Measurements from ENCODE around the gene POLDIP3.
A peak's percentile ranks its signal among the peaks of the same experiment; 100 is the strongest.

The POLDIP3 gene

GRCh38 chr22:42642806-42643633, 28.3 kb upstream of the POLDIP3 start:
- no peak for DNase-seq (ENCODE audit: low read depth in 2 of 2)

GRCh38 chr22:42641801-42642413, 27.2 kb upstream of the POLDIP3 start:
- no peak for DNase-seq (ENCODE audit: low read depth in 2 of 2)

- no peak for DNase-seq (ENCODE audit: low read depth in 2 of 2)
Measured at GRCh38 chr22:42639541-42640241, 25.0 kb upstream of the POLDIP3 start.

GRCh38 chr22:42637555-42637954, 22.9 kb upstream of the POLDIP3 start:
- DNase-seq (ENCODE audit: low read depth in 2 of 2): no peak

GRCh38 chr22:42636506-42636905, 21.8 kb upstream of the POLDIP3 start:
- DNase-seq (ENCODE audit: low read depth in 2 of 2): no peak

- no peak for DNase-seq (ENCODE audit: low read depth in 2 of 2)
Measured at GRCh38 chr22:42635531-42635930, 20.8 kb upstream of the POLDIP3 start.

- no peak for DNase-seq (ENCODE audit: low read depth in 2 of 2)
Measured at GRCh38 chr22:42633013-42633412, 18.3 kb upstream of the POLDIP3 start.

GRCh38 chr22:42632096-42632495, 17.4 kb upstream of the POLDIP3 start:
- DNase-seq (ENCODE audit: low read depth in 2 of 2): no peak

- no peak for DNase-seq (ENCODE audit: low read depth in 2 of 2)
Measured at GRCh38 chr22:42630901-42631602, 16.4 kb upstream of the POLDIP3 start.

- DNase-seq (ENCODE audit: low read depth in 2 of 2): no peak
Measured at GRCh38 chr22:42630211-42630610, 15.5 kb upstream of the POLDIP3 start.

- no peak for DNase-seq (ENCODE audit: low read depth in 2 of 2)
Measured at GRCh38 chr22:42627981-42628380, 13.3 kb upstream of the POLDIP3 start.

GRCh38 chr22:42626951-42627625, 12.4 kb upstream of the POLDIP3 start:
- no peak for DNase-seq (ENCODE audit: low read depth in 2 of 2)

- DNase-seq (ENCODE audit: low read depth in 2 of 2): no peak
Measured at GRCh38 chr22:42626431-42626830, 11.7 kb upstream of the POLDIP3 start.

- DNase-seq (ENCODE audit: low read depth in 2 of 2): no peak
Measured at GRCh38 chr22:42625416-42625815, 10.7 kb upstream of the POLDIP3 start.

- DNase-seq (ENCODE audit: low read depth in 2 of 2): no peak
Measured at GRCh38 chr22:42624551-42625106, 9.9 kb upstream of the POLDIP3 start.

GRCh38 chr22:42623756-42624441, 9.2 kb upstream of the POLDIP3 start:
- no peak for DNase-seq (ENCODE audit: low read depth in 2 of 2)

GRCh38 chr22:42623301-42623751, 8.6 kb upstream of the POLDIP3 start:
- no peak for DNase-seq (ENCODE audit: low read depth in 2 of 2)

GRCh38 chr22:42622061-42622710, 7.5 kb upstream of the POLDIP3 start:
- no peak for DNase-seq (ENCODE audit: low read depth in 2 of 2)

- peak; percentile 30 to 36 for DNase-seq (ENCODE audit: low read depth in 2 of 2)
Measured at GRCh38 chr22:42621505-42622002, 6.9 kb upstream of the POLDIP3 start.

GRCh38 chr22:42620084-42620483, 5.4 kb upstream of the POLDIP3 start:
- DNase-seq (ENCODE audit: low read depth in 2 of 2): no peak
